HG03460 (cell line): ENCODE measurements around the gene PKP3.
"Not testable (repeated sequence)": the region's sequence is repeated elsewhere in the genome, so short reads cannot be mapped to it uniquely, and the experiment has no call there.

Experiments used
- ATAC-seq: cut with Tn5 transposase; IDR thresholded peaks from one replicate; pipeline ENCODE4 v1.9.1; 2021; ENCODE audit not compliant: unreplicated experiment

PKP3 gene

DNA sequence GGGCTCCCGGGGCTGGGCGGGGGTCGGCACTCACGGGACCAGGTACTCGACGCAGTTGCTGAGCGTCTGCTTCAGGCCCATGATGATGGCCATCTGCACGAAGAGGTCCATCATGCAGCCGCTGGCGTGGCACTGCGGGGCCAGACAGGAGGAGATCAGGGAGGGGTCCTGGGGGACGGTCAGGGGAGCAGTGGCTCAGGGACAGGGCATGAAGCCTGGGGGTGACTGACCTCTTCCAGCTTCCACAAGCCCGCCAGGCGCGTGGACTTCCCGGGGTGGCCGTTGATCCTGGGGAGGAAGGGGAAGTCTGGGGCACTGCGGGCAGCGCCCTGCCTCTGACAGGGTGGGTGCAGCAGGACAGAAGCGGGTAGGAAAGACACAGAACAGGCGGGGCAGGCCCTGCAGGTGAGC is 26.9 kb downstream of the PKP3 start:
- ATAC-seq, result no peak

DNA sequence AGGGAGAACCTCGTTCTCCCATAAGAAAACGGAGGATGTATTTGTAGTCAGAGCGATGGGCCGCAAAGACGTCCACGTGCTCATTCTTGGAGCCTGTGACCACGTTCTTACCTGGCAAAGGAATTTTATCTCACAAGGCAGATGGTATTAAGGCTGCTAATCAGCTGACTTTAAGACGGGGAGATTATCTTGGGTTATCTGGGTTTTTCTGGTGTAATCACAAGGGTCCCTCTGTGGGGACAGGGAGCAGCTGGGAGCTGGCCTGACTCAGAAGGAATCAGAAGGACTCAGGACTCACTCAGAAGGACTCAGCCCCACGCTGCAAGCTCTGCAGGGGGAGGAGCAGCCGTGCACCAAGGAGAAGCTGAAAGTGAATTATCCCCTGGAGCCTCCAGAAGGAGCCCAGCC is 28.2 kb downstream of the PKP3 start:
- no peak for ATAC-seq

DNA sequence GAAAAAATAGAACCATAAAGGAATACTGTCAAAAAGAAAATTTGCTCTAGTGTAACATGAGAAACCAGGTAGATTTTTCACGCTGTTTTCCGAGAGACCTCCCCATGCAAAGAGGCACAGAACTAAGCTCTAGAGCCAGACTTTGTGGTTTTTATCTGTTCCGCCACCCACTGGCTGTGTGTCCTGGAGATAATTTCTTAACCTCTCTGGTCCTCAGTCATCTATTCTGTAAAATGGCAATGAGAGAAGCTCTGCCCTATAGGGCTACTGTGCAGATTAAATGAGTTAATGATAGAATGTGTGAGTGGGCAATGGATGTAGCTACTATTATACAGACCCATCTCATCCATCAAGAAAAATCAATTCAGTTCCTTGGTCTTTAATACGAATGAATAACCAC is 30.2 kb downstream of the PKP3 start:
- no peak for ATAC-seq

DNA sequence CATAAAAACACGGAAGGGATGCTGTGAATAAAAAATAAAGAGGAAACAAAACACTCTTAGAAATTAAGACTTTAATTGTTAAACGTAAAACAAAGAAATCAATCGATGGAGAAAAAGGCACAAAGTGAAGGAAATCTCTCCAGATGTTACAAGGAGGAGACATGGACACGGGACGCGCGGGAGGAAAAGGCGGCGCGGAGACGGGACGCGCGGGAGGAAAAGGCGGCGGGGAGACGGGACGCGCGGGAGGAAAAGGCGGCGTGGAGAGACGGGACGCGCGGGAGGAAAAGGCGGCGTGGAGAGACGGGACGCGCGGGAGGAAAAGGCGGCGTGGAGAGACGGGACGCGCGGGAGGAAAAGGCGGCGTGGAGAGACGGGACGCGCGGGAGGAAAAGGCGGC is 30.8 kb downstream of the PKP3 start:
- not testable (repeated sequence) for ATAC-seq

DNA sequence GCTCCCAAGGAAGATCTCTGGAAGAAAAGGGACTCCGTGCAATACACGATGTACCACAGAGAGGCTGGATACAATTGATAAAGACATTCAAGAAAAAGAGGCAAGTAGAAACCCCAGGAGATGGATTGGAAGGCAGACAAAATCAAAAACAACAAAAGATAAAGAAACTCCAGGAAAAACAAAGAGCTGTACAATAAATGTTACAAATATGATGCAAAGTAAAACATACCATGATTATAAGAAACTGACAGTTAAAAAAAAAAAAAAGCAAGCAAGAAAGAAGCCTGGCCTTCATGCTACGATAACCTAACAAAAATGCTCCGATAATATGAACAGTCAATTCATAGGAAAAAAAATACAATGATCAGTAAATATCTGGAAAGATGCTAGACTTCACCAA is 31.3 kb downstream of the PKP3 start:
- ATAC-seq, result no peak

DNA sequence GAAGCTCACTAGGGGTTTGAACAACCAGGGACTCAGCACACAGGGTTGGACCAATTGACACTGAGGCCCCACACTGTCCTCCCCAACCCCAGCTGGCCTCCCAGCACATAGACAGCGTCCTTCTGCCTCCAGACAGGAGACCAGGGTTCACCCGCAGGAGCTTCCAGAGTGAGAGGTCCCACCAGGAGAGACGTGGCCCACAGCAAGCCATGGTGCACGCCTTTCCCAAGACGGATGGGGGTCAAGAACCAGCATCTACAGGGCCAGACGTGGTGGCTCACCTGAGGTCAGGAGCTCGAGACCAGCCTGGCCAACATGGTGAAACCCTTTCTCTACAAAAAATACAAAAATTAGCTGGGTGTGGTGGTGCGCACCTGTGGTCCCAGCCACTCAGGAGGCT is 32.8 kb downstream of the PKP3 start:
- ATAC-seq, result no peak

DNA sequence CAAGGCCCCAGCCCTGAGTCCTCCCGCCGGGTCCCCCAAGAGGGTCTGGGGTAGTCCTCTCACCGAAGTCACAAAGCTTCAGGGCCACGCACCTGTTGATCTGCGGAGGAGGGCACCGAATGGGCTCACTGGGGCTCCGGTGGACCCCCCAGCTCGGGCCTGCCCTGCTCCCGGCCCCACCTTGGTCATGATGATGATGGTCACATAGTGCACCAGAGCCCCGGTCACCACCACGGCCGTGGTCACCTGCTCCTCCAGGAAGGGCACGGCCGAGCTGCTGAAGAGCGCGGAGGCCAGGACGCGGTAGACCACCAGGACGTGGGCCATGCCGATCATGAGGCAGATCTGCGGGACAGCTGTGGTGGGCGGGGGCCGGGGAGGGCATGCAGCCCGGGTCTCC is 34.3 kb downstream of the PKP3 start:
- no peak for ATAC-seq

DNA sequence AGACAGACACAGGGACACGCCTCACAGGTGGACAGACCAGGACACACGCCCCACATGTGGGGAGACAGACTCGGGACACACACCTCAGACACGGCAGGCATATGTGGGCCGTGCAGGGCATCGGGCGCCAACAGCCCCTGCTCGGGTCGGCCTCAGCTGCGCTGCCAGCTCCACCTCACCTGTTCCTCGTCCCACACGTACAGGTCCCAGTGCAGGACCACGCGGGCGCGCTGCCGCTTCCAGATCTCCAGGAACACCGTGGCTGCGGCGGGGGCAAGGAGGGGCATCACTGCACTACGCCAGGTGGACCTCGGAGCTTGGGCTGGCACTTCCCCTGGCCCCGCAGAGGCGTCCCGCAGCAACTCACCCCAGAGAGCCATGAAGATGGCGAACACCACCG is 35.4 kb downstream of the PKP3 start:
- no peak for ATAC-seq

DNA sequence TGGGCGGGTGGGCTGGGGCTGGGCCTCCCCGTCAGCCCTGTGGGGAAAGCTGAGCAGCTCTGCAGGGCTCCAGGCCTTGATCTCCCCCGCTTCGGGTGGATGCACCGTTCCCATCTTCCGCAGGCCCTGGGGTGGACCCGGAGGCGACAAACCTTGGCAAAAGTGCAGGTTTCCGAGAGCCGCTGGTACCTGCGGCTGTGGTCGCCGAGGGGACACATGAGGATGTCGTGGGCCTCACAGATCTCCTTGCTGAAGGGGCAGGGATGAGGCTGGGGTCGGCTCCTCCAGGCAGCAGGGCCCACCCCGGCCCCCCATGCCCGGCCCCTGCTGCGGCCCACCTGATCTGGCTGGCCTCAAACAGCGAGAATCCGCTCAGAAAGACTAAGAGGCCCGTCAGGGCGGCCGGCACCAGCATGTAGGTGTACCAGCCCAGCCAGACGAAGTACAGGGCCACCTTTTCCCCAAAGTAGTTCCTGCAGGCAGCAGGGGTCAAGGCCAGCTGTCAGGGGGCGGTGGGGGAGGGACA is 36.0 kb downstream of the PKP3 start:
- ATAC-seq, result no peak

DNA sequence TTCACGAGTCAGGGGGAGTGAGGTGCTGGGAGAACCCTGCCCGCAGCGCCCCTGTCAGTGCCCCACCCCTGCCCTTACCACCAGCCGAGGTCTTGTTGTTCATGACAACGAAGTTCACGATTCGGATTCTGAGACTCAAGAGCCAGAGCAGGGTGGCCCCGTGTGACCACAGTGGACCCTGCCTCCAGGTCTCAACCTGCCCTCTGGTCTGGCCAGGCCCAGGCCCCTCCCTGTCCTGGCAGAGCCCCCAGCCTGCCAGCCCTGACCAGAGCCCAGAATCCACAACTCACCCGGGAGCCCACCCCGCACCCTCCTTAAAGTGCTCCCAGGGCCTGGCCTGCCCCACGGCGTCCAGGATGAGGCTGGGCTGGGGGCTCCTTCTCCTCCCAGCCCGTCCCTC is 37.9 kb downstream of the PKP3 start:
- no peak for ATAC-seq

DNA sequence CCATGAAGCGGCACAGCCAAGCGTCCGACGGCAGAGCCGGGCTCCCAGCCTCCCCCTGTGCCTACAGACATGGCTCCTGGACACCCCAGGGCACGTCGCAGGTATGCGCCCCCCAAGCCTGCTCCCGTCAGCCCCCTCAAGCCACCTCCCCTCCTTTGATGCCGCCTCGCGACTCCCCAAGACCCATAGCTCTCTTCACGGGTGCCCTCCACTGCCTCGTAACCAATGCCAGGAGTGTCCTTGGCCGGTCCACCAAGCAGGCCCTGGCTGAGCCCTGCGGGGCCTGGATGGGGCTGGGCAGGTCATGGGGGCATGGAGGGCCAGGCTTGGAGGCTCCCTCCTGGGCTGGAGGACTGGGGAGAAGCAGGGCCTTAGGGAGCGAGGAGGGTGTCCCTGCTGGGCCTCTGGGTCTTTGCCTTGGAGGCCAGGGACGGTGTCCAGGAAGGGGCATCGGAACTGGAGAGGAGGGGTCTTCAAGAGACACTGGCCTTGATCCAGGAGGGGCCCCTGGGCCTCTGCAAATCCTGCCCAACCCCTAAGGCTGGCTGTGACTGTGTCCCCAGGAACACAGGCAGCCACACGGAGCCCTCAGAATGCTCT is 38.6 kb downstream of the PKP3 start:
- ATAC-seq, result no peak

DNA sequence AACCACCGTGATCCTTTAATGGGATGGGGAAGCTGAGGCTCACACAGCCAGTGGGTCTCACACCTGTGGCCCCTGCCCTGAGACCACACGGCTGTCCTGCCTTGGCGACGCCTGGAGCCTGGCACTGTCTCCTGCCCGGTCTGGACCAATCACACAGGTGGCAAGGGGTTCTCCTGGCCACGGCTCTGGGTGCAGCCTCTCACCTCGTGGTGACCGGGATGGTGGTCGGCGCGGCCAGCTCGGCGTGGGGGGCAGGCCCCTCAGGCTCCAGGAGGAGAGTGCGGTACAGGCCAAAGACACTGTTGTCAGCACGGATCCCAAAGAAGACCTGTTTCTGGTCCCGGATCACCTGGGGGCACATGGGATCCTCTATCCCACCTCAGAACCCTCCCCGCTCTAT is 39.1 kb downstream of the PKP3 start:
- ATAC-seq, result no peak

DNA sequence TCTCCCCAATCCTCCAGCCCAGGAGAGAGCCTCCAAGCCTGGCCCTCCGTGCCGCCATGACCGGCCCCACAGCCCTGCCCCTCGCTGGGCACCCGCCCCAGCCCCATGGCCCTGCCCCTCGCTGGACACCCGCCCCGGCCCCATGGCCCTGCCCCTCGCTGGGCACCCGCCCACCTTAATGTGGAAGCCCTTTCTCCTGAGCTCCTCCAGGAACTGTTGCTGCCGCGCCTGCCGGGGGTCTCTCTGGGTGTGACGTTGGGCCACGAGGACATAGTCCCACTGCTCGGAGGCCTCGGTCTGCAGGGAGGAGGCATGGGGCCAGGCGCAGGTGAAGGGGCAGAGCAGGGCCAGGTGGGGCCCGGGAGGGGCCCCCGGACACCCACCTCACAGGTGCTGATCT is 39.6 kb downstream of the PKP3 start:
- ATAC-seq, result no peak

DNA sequence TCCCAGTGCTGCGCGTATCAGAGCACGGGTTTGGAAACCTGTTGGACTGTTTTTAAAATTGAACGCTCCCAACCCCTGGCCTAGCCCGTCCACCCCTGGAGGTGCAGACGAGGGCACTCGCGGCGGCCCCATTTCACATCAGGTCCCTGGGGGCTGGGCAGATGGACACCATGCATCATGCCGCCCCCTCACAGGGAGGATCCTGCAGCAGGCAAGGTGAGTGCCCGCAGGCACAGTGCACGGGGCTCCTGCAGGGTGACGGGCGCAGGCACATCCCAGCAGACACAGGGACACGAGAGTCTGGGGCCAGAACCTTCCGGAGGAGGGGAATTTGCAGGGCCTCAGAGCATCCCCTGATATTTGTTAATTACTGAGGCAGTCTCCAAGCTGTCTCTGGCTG is 40.5 kb downstream of the PKP3 start:
- ATAC-seq, result no peak

DNA sequence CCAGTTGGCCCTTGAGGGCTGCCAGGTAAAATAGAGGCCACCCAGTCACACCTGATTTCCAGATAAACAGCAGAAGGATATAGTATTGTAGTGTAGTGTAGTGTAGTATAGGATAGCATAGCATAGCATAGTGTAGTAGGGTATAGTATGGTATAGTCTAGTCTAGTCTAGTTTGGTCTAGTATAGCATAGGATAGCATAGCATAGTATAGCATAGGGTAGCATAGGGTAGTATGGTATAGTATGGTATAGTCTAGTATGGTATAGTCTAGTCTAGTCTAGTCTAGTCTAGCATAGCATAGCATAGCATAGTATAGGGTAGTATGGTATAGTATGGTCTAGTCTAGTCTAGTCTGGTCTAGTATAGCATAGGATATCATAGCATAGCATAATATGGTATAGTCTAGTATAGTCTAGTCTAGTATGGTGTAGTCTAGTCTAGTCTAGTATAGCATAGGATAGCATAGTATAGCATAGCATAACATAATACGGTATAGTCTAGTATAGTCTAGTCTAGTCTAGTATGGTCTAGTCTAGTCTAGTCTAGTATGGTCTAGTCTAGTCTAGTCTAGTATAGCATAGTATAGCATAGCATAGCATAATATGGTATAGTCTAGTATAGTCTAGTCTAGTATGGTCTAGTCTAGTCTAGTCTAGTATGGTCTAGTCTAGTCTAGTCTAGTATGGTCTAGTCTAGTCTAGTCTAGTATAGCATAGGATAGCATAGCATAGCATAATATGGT is 41.2 kb downstream of the PKP3 start:
- ATAC-seq, result not testable (repeated sequence)

DNA sequence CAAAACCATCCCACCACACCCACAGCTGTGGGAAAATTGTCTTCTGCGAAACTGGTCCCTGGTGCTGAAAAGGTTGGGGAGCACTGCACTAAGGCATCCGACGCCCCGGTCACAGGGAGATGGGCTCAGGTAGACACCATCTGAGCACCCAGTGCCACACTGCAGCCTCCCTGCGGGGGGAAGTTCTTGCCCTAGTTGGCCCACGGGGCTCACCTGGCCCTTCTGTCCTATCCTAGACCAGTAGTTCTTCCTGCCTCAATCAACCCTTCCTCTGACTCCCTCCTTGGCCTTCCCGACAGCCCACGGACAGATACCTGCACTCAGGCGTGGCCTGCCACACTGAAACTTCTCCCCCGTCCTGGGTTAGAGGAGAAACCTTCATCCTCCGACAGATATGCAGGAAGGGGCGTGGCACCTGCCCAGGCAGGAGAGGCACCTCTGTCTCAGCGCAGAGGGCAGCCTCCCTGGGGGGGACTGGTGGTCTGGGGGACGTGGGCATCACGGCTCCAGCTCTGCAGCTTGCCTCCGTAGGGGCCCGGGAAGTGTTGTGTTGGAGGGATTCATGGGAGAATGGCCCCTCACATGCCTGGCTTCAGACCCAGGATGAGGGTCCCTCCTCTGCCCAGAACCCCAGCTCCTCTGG is 43.3 kb downstream of the PKP3 start:
- no peak for ATAC-seq

DNA sequence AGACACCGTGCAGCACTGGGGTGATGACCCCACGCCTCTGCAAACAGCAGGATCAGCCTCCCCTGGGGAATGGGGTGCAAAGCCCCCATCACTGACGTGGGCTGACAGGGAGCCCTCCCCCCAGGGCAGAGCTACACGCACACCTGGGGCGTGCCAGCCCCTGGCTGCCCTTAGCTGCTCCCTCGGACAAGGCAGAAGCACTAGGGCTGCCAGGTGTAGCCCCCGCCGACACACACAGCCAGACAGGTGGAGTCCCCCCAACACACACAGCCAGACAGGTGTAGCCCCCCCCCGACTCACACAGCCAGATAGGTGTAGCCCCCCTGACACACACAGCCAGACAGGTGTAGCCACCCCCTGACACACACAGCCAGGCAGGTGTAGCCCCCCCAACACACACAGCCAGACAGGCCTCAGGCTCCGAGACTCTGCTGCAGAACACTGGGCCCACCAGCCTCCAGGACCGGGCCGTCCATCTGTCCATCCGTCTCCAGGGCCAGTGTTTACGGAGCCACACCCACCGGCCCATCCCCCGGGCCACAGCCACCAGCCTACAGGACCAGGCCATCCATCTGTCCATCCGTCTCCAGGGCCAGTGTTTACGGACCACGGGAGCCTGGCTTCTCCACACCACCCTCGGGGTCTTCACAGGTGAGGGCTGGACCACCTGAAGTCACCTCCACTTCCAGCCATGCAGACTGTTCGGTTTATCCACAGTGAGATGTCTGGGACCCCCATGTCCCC is 44.3 kb downstream of the PKP3 start:
- no peak for ATAC-seq

DNA sequence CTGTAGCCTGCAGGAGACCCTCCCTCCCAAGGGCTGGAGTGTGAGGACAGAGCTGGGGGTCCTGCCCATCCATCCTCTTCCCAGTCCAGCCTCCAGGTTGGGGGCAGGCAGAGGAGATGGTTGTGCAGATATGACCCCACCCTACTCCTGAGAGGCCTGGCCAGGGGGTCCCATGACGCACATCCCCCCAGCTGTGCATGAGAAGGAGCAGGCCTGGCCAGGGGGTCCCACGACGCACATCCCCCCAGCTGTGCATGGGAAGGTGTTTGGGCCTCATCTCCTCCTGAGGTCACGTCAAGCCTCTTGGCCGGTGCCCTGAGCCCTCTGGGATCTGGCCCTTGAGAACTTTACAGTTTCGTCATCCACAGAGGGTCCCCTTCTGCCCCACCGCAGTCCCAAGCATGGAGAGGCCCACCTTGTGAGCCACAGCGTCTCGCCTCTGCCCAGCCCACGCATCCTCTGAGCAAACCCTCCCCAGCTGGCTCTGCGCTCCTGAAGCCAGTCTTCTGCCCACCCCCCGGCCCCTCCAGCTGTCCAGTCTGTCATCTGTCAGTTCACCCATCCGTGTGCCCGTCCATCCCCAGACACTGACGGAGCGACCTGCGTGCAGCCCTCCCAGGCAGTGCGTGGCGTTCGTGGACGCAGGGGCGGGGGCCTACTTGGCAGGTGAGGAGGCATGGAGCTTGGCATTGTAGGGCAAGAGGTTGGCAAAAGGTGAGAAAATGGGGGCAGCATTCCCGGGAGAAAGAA is 45.5 kb downstream of the PKP3 start:
- ATAC-seq, result no peak

DNA sequence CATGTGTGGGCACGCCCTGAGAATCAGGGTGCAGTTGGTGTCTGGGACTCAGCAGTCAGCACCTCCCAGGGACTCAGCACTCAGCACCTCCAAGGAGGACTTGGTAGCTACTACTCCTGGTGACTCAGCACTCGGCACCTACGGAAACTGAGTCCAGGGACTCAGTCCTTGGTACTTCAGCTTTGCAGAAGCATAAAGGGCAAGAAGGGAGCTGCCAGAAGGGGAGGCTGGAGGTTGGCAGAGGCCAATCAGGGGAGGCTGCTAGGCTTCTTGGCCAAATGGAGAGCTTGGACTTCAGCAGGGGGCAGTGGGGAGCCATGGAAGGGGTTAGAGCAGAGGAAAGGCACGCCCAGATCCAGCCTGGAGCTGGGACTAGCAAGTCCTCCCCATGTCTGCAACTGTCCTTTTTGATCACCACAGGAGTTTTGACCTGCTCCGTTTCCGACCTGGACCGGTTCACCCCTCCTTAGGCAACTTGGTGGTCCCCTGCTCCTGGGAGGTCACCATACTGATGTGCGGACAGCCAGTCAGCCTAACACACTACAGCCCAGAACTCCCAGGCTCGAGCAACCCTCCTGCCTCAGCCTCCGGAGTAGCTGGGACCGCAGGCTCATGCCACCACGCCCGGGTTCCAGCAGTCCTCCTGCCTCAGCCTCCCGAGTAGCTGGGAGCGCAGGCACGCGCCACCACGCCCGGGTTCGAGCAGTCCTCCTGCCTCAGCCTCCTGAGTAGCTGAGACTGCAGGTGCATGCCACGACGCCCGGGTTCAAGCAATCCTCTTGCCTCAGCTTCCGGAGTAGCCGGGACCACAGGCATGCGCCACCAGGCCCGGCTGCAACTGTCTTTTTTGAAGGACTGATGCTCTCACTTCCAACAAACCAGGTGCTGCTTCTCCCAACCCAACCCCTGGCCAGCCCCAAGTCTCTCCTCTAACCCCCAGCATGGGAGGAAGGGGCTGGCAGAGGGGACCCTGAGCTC is 46.3 kb downstream of the PKP3 start:
- no peak for ATAC-seq

DNA sequence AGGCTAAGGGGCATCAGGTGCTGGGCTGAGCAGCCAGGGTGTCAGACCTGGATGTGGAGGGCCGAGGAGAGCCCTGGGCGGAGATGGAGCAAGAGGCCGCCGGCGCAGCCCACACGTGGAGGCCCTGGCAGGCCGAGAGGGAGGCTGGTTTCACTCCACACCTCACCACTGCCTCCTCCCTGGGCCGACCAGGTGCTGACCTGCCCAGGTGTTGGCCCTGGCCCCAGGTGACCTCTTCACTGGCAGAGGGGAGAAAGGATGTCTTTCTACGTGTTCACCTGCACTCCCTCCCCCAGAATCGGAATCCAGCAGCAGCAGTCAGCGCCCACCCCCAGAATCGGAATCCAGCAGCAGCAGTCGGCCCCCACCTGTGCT is 47.0 kb downstream of the PKP3 start:
- ATAC-seq, result no peak
